Skeletal muscle cell (primary cell): ENCODE results near the gene ISG20L2.

Source experiments
- DNase-seq: peaks from one replicate; pipeline ENCODE4 v3.0.0-alpha.2; 2010; ENCODE audit warnings: low read depth
- H3K4me3 ChIP-seq: 2 replicates; pipeline ENCODE4 v1.5.1; 2011; ENCODE audit warnings: low read depth, mild to moderate bottlenecking, control low read depth, low read length, moderate library complexity

The ISG20L2 gene

DNA sequence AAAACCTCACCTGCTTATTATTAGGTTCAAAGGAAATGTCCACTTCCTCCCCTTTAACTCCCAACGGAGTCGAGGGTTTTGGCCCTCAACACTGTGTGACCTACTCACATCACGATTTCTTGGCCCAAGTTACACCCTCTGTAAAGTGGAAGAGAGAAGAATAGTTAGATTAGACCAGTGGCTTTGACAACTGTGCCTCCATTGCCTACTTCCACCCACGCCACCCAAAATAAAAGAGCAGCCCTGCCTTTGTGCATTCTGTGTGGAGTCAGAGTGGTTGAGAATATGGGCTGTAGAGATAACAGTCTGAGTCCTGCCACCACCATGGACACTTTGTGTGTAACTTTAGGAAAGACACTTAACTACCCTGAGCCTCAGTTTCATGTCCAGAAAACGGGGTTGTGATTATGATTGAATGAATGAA lies 27.0 kb upstream of the ISG20L2 start:
- no peak for DNase-seq
- no peak overlapping the region for H3K4me3 ChIP-seq

DNA sequence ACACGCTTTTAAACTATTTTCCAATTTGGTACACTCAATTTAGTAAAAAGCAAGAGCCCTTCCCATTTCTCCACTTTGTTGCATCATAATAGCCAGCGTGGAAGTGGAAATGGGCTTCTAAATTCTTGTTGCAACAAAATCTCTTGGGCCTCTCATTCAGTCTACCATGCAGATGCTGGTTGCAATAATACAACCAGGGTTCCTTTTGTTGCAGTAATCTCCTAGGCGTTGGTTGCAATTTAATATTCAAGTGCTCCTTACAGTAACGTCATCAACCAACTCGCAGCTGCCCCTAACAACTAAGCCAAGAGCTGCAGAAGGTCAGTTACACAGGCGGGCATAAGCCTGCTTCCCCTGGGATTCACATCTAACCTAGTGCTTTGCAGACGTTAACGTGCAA lies 25.7 kb upstream of the ISG20L2 start:
- DNase-seq = no peak
- H3K4me3 ChIP-seq = no peak overlapping the region

DNA sequence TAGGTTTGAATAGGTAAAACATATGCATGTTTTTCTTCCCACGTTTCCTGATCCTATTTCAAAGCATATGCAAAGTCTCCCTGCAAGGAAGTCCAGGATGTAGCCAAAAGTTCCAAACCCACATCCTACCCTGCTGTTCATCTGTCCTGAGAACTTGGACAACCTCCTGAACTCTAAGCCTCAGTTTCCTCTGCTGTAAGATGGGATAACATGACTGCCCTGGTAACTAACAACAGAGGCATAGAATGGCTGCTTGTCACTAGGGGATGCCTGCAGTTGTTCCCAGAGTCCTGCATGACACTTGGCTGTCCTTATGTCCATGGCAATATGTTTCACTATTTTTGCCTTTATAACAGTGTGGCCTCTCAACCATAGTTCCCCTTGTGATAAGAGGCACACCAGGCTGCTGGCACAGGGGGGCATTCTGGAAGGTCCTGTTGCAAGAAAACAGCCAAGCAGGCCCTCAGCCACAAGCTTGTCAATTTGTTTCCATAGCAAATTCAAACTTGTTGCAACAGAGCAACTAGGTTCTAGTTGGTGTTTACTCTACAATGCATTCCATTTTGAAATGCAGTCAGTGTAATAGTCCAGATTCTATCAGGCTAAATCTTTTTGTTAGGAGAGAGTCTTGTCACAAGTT lies 24.4 kb upstream of the ISG20L2 start:
- H3K4me3 ChIP-seq = peak overlapping the region; percentile 81
- no peak for DNase-seq

DNA sequence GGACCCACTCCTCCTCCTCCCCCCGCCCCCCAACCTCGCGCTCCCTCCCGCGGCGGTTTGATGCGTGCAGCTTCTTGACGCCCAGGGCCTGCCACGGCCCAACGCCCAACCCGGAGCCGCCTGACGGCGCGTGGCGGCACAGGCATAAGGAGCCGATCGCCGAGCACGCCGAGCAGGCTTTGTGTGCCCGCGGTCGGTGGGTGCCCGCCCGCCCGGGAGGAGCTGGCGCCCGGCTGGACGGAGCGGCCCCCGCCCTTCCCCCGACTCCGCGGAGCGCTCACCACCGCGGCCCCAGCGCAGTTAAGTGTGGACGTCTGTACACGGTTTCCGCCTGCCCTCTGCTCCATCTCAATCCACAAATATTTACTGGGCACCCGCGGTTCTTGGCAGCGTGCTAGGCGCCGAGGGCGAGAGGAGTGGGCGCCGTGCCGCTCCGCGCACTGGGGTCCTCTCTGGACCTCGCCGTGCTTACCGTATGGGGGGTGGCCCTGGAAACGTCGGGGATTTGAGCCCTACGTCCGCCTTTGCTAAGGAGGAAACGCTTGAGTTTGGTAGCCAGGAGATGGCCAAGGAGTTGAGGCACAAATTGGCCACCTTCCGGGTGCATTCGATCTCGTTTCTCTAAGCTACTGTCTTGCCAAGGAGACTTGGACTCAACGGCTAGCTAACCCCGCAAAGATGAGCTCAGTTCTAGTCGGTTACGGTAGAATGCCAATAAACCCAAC lies 23.4 kb upstream of the ISG20L2 start:
- DNase-seq = peak; percentile 91
- peak overlapping the region; percentile 81 for H3K4me3 ChIP-seq

- DNase-seq = no peak
- peak within 1 kb of the TSS; percentile 81 for H3K4me3 ChIP-seq
Observed at GRCh38 chr1:156751451-156751756, 22.8 kb upstream of the ISG20L2 start, which contains the start of gene HDGF. Gene HDGF (minus strand): TSS chr1:156751675. CDS start chr1:156751429, 246 bp downstream.

DNA sequence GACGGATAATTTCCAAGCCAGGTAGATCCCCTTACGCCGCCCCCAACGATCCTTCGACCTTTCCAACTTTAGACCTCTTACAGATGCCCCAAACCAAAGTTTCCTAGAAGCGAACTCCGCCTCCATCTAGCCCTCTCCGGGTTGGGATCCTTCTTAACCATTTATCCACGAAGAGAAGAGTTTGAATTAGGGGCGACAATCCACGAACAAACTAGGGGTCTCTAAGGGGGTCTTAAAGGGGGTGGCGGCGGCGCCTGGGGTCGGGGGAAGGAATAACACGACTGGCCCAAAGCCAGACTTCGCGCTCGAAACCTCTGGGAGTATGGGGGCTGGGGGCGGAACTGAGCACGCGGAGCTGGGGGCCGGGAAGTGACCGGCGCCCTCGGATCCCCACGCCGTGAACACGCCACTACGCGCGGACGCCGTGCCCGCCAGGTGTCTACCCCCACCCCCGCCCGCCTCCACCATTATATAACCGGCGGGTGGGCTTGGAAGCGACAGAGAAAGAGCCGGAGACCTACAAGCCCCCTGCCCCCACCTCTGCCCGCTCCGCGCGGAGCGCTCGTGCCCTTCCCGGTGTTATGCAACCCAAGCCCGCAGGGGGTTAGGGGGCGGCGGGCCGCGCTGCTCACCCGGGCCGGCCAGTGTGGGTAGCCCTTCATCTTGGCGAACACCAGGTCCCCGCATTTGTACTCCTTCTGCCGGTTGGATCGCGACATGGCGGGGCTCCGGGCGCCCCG lies 22.3 kb upstream of the ISG20L2 start:
- no peak for DNase-seq

GRCh38 chr1:156750191-156750672 lies 21.7 kb upstream of the ISG20L2 start:
- peak overlapping the region; percentile 81 for H3K4me3 ChIP-seq
- DNase-seq = no peak

More for the DNA sequence above, 22.3 kb upstream of the ISG20L2 start:
- peak overlapping the region; percentile 81 for H3K4me3 ChIP-seq

- H3K4me3 ChIP-seq = peak overlapping the region; percentile 81
- DNase-seq = no peak
Observed at GRCh38 chr1:156749419-156750118, 21.0 kb upstream of the ISG20L2 start.

DNA sequence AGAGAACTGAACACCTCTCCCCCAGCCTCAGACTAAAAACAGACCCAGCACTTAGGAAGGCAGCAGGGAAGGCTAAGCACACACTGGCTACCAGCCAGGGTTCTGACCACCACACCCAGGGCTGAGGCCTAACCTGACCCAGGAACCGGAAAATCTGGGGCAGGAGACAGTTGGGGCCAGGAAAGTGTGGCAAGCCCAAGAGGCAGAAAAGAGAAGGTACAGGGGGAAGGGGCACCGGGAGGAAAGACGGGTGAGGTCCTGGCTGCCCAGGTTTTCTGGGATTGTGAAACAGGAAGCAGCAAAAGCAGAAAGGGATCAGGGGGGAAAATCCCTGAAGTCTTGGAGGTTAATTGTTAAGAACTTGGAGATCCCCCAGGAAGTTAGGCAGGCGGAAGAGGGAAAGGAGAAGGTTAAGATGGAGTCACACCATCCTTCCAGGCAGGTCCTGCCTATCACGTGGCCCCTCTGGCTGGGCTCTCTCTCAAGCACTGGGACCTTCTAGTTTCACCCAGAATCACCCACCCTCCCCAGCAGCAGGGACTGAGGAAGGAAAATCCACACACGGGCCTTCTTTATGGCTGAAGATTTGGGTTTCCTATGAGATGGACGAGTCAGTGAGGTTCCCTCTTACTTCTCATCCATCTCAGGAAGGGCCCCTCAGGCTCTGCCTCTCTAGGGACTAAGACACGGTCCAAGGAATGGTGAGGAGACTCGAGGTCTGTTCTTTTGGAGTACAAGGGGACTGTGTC lies 20.3 kb upstream of the ISG20L2 start:
- DNase-seq = no peak
- H3K4me3 ChIP-seq = peak overlapping the region; percentile 81

DNA sequence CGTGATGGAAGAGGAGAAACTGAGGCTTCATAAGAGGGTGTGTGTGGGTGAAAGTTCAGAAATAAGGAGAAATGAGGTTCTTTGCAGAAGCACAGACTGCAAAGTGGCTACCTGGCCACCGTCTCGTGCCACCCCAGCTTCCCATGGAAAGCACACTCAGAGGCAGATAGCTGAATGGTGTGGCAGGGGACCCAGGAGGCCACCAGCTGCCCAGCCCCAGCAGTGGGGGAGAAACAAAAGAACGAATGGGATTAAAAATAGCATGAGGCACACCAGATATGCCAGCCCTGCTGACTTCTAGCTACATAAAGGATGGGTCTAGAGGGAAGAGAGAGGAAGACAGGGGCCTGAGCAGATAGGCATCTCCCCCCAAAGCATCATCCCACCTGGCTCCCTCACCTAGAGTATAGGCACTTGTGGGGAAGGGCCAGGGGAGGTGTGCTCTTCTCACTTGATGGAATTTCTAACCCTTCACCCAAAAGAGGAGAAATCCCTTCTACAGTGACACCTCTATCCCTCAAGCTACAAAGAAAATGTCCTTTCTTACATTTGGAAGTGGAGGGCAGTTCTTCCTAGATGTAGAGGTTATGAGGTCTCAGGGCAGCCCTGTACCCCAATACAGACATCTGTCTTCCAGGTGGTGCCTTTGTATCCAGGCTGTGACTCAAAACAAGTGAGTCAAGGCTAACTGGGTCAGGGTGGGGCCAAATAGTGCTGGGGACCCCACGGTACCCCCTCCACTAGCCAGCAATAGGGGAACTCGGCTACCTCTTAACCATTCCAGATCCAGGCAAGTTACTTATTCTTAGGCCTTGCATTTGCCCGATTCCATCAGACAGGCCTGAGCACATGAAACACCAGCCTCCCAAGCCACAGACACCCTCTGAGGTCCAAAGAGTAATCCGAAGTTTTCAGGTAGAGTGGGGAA lies 19.4 kb upstream of the ISG20L2 start:
- DNase-seq = no peak
- H3K4me3 ChIP-seq = peak overlapping the region; percentile 81

GRCh38 chr1:156746728-156747631 lies 18.4 kb upstream of the ISG20L2 start:
- peak overlapping the region; percentile 81 for H3K4me3 ChIP-seq
- DNase-seq = peak; percentile 79

DNA sequence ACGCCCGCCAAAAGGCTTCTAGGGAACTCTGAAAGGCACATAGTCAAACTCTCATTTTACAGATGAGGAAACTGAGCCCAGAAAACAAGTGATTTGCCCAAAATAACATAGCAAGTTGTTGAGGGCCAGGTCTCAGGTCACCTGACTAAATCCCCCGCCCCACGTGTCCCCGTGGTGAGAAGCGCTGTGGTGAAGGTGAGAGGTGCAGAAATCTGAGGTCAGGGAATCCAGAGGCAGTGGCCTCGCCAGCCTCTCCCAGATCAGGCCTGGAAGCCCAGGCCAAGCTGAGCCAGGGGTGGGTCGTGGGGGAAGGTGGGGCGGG lies 17.8 kb upstream of the ISG20L2 start:
- H3K4me3 ChIP-seq = peak overlapping the region; percentile 47
- no peak for DNase-seq

- no peak overlapping the region for H3K4me3 ChIP-seq
- DNase-seq = no peak
Observed at GRCh38 chr1:156745881-156746280, 17.3 kb upstream of the ISG20L2 start.

DNA sequence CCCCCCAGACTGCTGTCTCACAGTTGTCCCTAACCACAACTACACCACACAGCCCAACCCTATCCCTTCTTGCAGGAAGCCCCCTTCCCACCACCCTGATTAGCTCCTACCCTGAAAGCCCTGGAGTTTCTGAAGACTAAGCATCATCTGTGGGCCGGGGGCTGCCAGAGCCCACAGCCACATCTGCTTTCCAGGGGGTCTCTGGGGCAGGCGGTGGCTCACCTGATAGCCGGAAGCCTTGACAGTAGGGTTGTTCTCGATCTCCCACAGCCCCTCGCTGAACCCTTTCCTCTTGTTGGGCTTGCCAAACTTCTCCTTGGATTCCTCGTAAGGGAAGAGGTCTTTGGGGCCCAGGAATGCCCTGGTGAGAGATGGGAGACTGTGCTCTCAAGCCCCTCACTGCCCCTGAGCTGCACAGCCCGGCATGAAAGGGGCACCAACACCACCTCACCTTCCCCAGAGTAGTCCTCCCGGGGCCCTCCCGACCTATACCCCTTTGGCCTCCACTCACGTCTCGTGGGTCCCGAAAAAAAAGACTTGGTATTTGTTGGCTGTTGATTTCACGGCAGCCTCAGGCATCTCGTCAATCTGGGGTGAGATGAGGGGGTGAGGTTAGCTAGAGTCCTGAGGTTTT lies 16.3 kb upstream of the ISG20L2 start:
- no peak for DNase-seq
- no peak overlapping the region for H3K4me3 ChIP-seq

DNA sequence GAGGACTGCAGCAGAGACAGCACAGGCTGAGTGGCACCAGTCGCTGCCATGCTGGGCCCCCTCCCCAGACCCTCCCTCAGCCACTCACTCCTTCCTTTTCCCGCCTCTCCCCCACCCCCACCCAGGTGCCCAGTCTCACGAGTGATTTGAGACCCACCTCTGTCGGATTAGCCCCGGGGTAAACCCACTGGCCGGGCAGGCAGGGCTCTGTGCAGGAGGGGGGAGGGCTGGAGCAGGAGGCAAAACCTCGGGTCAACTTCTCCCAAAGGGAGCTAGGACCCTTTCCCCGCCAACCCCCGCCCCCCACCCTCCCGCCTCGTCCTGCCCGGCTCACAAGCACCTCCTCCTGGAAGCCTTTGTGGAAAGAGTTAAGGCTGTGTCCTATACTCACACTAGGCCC lies 15.8 kb upstream of the ISG20L2 start:
- no peak overlapping the region for H3K4me3 ChIP-seq
- no peak for DNase-seq

DNA sequence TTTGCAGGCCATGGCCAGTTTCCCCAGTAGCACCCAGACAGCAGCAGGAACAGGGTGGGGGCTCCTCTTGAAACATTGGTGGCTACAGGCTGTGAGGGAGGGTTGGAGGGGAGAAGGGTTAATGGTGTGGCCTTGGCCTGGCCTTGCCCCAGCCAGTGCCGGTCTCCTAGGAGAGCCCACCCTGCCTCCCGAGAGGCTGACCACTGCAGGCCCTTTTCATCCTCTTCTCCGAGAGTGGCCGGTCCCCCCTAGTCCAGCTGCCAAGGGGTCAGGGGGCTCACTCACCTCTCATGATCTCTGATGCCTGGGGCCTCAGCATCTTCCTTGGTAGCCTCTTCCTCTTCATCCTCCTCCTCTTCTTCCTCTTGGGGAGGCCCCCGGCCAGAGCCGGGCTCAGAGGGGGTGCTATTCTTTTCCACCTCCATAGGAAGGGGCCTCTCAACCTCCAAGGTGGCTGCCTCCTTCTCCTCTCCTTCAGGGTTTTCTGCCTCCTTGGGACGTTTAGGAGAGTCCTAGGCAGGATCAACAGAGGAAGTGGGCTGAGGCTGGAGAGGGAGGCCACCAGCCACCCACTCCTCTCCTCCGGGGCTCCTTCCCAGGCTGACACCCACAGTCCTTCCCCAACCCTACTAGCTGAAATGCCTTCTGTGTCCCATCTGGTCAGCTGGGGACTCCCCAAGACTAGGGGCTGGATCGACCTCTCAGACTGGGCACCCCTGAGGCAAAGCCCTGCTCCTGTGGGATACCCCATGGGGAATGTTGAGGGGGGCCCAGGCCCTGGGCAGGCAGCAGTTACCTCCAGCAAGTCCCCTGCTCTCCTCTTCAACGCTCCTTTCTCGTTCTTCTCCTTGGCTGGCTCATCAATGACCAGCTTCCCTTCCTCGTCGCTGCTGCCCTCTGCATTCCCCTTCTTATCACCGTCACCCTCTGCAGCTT lies 15.1 kb upstream of the ISG20L2 start:
- H3K4me3 ChIP-seq = no peak overlapping the region
- DNase-seq = no peak
